Measurements from ENCODE around the gene CCN2.

- TF ChIP-seq CTCF (IDR thresholded peaks at IDR 0.05) (no peak), POLR2AphosphoS5 (IDR thresholded peaks at IDR 0.05) (no peak), POLR2A (IDR thresholded peaks at IDR 0.05) (no peak)
These were observed 40.2 kb downstream of the CCN2 start for GRCh38 chr6:131910956-131911355.

Measured in breast epithelium (tissue), 3 donors.